Hippocampal formation (tissue), 2 donors: Measurements from ENCODE around the gene CT83.

Experiments
- DNase-seq, 2 donors: peaks; one replicate each; lab custom pipeline; 2025; lab: John Stamatoyannopoulos, UW

Gene CT83, protein sequence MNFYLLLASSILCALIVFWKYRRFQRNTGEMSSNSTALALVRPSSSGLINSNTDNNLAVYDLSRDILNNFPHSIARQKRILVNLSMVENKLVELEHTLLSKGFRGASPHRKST

DNA sequence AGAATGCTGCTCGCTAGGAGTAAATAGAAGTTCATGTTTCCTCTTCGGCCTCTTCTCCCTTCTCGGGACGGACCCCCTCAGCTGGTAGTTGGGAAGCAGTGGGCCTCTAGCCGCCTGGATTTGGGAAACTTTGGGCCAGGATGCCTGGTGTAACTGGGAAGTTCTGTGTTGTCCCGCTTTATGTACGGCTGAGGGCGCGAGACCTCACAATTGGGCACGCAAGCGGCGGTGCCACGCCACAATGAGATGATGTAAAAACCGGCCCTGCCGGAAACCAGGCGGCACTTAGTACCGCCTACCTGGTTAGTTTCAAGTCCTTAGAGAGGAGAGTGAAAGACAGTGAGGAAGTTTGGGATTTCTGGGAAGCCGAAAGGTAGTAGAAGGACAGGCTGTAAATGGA lies at the start of gene CT83:
Gene CT83 (minus strand): TSS at position 155 of the 400 bp plus-strand sequence. CDS start 120 bp downstream, at position 35.
- DNase-seq = no peak

DNA sequence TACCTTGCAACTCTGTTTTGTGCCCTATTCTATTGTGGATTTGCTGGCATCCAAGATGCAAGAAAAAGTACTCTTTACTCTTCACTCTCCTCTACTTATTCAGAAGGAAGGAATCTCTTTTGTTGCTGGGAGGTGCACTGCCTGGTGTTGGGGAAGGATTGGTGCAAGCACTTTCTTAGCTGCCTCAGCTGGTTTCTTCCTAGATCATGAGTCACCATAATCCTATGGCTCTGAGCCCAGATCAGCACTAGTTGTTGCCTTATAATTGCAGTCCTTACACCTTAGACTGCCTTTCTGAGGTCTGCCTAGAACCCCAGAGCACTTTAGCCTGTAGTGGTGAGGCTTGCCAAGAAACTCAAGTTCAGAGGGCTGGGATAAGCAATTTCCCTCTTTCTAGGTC lies 37.0 kb upstream of the CT83 start:
- DNase-seq = no peak

DNA sequence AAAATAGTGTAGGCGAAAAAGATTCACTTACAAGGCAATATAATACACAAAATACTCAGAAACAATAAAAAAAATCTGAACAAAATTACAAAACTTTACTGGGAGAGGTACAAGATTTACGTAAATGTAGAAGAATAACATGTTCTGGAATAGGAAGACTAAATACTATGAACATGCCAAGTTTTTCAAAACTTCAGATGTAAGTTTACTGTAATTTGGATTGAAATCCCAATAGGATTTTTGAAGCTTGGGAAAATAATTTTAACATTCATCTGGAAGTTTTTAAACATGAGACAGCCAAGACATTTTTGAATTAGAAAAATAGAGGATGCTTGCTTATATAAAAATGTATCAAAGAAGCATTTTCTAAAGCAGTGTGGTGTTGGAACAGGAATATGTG lies 30.5 kb upstream of the CT83 start:
- no peak for DNase-seq

DNA sequence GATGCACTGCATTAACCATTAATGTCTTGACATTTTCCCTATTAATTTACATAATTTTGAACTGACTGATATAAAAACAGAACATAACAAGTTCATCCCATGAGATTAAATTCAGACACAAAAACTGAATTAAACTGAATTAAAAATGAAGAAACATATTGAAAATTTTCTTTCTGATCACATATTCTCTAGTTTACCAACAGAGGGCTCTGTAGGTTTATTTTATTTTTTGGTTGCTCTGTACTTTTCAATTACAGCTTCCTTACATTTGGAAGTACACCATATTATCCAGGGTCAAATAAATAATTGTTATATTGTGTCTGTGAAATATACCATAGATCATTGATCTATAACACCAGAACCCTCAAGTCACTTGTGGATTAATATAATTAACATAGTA lies 27.3 kb upstream of the CT83 start:
- no peak for DNase-seq

DNA sequence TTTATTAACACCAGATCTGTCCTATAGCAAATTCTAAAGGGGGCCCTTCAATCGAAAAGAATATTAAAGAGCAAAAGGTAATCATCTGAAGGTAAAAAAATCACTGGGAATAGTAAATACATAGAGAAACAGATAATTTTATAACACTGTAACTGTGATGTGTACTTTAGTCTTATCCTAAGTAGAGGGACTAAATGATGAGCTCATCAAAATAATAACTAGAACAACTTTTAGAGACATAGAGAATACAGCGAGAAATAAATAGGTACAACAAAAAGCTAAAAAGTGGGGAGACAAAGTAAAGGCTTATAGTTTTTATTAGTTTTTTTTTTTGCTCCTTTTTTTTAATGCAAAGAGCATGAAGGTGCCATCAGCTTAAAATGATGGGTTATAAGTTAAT lies 17.3 kb upstream of the CT83 start:
- DNase-seq = no peak

DNA sequence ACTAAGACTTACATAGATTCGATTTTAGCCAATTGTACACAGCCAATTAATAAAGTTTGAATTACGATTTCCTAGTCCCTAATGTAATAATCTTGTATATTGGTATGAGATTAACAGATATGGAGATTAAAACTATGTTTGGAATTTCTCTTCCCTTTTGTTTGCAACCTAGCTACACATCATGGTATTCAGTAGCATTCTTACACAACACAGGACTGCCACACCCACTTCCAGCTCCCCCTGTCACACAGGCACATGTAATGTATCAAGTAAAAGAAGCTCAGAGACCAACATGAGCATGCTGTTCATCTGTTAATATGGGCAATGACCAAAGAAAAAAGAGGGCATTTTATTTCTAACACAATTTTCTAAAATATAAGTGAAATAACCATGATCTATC lies 13.6 kb downstream of the CT83 start:
- no peak for DNase-seq

DNA sequence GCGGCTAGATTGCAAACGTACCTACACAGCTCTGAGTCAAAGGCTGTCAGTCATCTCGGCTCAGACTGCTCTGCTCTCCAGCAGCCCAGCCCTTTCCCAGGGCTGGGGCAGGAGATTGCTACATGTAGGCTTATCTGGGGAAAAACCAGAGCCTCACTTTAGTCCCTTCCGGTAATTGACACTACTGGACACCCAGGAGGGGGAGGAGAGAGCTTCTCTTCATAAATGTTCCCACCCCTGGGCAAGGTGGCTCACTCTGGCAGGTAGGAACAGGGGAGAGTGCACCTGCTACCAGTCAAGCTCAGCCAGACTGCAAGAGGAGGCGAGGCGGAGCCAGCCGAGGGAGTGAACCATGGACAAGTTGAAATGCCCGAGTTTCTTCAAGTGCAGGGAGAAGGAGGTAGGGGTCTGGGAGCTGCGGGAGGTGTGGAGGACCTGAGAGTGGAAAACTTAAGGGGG lies 26.4 kb downstream of the CT83 start, which contains the start of gene SLC6A14:
Gene SLC6A14 (plus strand): TSS at position 249 of the 459 bp plus-strand sequence. CDS start 104 bp downstream, at position 353.
- DNase-seq = no peak

DNA sequence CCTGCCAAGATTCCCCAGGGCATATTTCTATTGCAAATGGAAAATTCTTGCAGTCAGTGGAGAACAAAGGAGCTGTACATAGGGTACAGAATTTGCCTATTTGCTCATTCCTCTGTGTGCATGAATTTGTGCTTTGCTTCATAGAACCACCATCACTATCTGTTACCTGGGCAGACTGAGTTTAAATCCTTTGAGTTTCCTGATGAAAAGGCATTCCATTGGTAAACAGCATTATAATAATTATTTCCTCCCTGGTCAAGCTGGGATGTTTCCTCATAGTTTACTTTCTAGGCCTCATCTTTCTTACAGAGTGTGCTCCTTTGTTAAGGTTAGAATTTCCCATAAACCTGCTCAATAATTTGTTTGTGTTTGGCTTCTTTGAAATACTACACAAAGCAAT lies 27.2 kb downstream of the CT83 start:
- no peak for DNase-seq

DNA sequence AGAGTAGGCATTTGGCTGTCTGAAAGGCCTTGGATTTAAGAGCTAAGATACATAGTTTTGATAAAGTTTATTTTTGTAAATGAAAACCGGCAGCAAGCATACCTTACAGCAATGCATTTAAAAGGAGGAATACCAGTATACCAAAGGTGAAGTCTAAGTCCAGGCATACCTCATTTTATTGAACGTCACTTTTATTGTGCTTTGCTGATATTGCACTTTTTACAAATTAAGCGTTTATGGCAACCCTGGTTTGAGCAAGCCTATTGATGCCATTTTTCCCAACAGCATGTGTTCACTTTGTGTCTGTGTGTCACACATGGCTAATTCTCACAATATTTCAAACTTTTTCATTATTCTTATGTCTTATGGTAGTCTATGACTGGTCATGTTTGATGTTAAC lies 34.8 kb downstream of the CT83 start:
- no peak for DNase-seq

DNA sequence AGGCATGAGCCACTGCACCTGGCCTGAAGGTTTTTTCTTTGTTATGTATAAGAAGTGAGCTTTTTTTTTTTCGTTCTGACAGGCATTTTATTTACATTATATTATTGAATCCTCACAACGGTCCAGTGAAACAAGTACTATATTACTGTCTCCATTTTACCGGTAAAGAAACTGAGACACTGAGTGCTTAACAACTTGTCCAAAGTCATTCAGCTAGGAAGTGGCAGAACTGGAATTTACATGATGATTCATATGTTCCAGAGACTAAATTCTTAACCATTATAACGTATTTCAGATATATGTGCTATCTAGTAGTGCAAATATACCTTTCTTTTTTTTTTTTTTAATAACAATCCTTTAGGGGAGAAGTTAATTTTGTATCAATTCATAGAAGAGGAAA lies 44.8 kb downstream of the CT83 start:
- DNase-seq = no peak

DNA sequence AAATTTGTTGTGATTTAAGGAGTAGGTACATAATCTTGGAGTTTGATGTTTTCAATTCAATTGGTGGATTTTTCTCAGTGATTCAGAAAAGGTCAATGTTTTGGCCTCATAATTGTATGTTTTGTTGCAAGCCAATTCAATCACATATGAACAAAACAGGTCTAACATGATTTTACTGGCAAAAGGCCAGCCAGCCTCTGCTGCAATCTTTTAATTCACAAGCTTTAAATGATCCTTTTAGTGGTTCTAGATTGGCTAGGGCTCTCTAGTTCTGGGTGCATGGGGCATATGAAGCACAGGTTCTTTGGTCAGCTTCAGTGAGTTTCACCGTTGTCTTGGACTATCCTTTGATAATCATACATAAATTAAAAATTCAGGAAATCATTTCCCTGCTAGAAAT lies 45.6 kb downstream of the CT83 start:
- DNase-seq = no peak

DNA sequence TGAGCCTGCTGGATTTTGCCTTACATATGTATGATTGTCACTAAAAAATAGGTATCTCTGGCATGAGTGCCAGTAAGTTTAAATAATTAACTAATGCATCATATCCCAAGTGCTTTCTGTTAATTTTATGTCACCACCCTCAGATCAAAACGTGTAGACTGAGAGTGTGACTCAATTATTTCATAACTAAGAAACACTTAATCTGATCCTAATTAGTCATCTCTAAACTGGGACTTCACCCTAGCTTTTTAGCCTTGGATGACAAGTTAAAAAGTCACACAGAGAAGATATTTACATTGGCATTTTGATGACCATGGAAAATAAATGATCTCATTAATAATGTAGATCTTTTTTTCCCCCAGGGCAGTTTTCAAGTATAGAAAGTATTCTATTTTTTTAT lies 49.5 kb downstream of the CT83 start:
- DNase-seq = no peak
